Transverse colon (tissue), 4 donors: ENCODE results near the gene XKR3. TPM values are rescaled to one million over a fixed set of nuclear protein-coding genes. Genes with fewer than 3 reads are reported as not detected.

Experiments
- DNase-seq: peaks from one replicate; pipeline ENCODE4 v3.0.0-alpha.2; 2019
- H3K27ac ChIP-seq, 4 donors: fragments of 200-600 bp; sonication (generic); 2 replicates each; pipeline ENCODE4 v1.5.1; 2016 to 2018; ENCODE audit warnings: inconsistent platforms in 4 of 4
- H3K27me3 ChIP-seq: fragments of 200-600 bp; sonication (generic); 2 replicates; pipeline ENCODE4 v1.5.1; 2017; ENCODE audit warnings: inconsistent platforms
- H3K36me3 ChIP-seq, 4 donors: fragments of 200-600 bp; sonication (generic); 2 replicates each; pipeline ENCODE4 v1.5.1; 2017 to 2019; ENCODE audit warnings: inconsistent platforms in 4 of 4
- H3K4me1 ChIP-seq, 4 donors: fragments of 200-600 bp; sonication (generic); 2 replicates each; pipeline ENCODE4 v1.5.1; 2017 to 2020; ENCODE audit warnings: inconsistent platforms in 4 of 4
- H3K4me3 ChIP-seq, 4 donors: fragments of 200-600 bp; sonication (generic); 1 replicate in 1 of 4; 2 replicates in 3 of 4; pipeline versions ENCODE4 v1.5.1 to v1.6.1; 2017 to 2019; ENCODE audit warnings: inconsistent platforms in 4 of 4
- H3K9me3 ChIP-seq, 2 donors: fragments of 200-600 bp; sonication (generic); 2 replicates each; pipeline ENCODE4 v1.5.1; 2017 to 2019; ENCODE audit warnings: inconsistent platforms in 2 of 2
- EP300 ChIP-seq: sonication (generic); formaldehyde crosslinking; IDR thresholded peaks from one replicate; pipeline ENCODE4 v1.6.1; 2017; ENCODE audit warnings: antibody characterized with exemption, low read depth
- POLR2A ChIP-seq: fragments of 450-650 bp; IDR thresholded peaks from one replicate; pipeline ENCODE4 v1.6.1; 2016; ENCODE audit warnings: antibody characterized with exemption, mild to moderate bottlenecking, moderate library complexity
- POLR2AphosphoS5 ChIP-seq, 3 donors: sonication (generic); formaldehyde crosslinking; IDR thresholded peaks; one replicate each; pipeline ENCODE4 v1.6.1; 2016; ENCODE audit warnings: antibody characterized with exemption in 3 of 3
- WGBS, 2 donors: methylation state at CpG; one replicate each; pipeline ENCODE4 v1.1.5; 2018; ENCODE audit warnings: low coverage in 1 of 2; 5-methylcytosine and 5-hydroxymethylcytosine counted together
- in situ Hi-C, 4 donors: fragments of 200-750 bp; cut with MboI; loops; one replicate each; pipeline versions ENCODE4 v1.15.0 to v1.15.1; 2017; ENCODE audit warnings: low sequenced_read_pairs in 3 of 4, low pct_ligation_motif_present in 1 of 4, low pct_unique_long_range_greater_than_20kb in 1 of 4
- intact Hi-C: fragments of 100-400 bp; cut with DNase I; formaldehyde crosslinking; loops from one replicate; pipeline ENCODE4 v1.15.1; 2023; ENCODE audit warnings: low total_unique reads
- total RNA-seq, 4 donors: library from RNA; depleted of rRNA; stranded (reverse); fragments of >200 nt; gene quantifications; one replicate each; pipeline ENCODE4 v1.1.0, GENCODE V29; 2016
- TF ChIP-seq, protein P1 (sequence below), 5 experiments: fragments of 200-600 bp in 3 of 5; fragments of 450-650 bp in 2 of 5; sonication (generic) in 3 of 5; IDR thresholded peaks; 1 replicate in 2 of 5; 2 replicates in 3 of 5; pipeline ENCODE4 v1.5.1; 2016 to 2017; ENCODE audit warnings: antibody characterized with exemption in 5 of 5, inconsistent platforms in 3 of 5, mild to moderate bottlenecking in 2 of 5, moderate library complexity in 1 of 5

Gene XKR3
- total RNA-seq, 4 donors from 2014 or later = not detected

GRCh38 chr22:16847271-16847670 is 22.1 kb upstream of the XKR3 start:
- 77 to 84% methylated on average over 1 of the region's 1 CpG for WGBS, 2 donors
- no peak for DNase-seq
- Histone ChIP-seq H3K9me3 (peaks cover 0 to 4% of the 10 kb centered on the region in 2 donors), H3K4me1 (no peaks in the 10 kb centered on the region), H3K36me3 (no peaks in the 10 kb centered on the region), H3K27ac (no peak overlapping the region), H3K27me3 (no peaks in the 10 kb centered on the region), H3K4me3 (no peak overlapping the region)
- in situ Hi-C loops = no loop called here
- TF ChIP-seq POLR2A (no peak), POLR2AphosphoS5 (IDR thresholded peaks at IDR 0.05) (no peak), EP300 (no peak)
- TF ChIP-seq, protein P1, sequence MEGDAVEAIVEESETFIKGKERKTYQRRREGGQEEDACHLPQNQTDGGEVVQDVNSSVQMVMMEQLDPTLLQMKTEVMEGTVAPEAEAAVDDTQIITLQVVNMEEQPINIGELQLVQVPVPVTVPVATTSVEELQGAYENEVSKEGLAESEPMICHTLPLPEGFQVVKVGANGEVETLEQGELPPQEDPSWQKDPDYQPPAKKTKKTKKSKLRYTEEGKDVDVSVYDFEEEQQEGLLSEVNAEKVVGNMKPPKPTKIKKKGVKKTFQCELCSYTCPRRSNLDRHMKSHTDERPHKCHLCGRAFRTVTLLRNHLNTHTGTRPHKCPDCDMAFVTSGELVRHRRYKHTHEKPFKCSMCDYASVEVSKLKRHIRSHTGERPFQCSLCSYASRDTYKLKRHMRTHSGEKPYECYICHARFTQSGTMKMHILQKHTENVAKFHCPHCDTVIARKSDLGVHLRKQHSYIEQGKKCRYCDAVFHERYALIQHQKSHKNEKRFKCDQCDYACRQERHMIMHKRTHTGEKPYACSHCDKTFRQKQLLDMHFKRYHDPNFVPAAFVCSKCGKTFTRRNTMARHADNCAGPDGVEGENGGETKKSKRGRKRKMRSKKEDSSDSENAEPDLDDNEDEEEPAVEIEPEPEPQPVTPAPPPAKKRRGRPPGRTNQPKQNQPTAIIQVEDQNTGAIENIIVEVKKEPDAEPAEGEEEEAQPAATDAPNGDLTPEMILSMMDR (IDR thresholded peaks at IDR 0.05) = no peak
- intact Hi-C loops = no loop called here

DNA sequence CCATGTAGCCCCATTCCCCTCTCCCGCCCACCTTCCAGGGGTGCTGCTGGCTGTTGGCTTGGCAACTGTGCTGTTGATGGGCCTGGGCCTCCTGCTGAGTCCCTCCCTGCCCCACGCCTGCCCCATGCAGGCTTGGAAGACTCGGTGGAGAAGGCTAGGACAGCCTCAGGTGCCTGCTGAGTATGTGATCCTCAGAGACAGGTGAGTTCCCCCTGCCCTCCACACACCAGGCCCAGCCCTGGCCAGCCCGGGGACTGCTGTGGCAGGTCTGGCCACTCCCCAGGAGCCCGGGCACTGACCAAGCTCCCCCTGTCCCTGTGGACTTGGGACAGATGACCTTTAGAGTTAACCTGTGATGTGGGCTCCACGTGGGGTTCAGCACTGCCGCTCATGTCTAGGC is 20.7 kb upstream of the XKR3 start:
- no peak overlapping the region for H3K4me3 ChIP-seq
- peaks cover 0 to 4% of the 10 kb centered on the region in 2 donors for H3K9me3 ChIP-seq
- DNase-seq = no peak
- H3K4me1 ChIP-seq = no peaks in the 10 kb centered on the region
- in situ Hi-C loops (no loop called here), intact Hi-C loops (no loop called here)
- H3K36me3 ChIP-seq = no peaks in the 10 kb centered on the region
- H3K27ac ChIP-seq = no peak overlapping the region
- TF ChIP-seq POLR2A (no peak), EP300 (no peak)
- TF ChIP-seq, protein P1 (IDR thresholded peaks at IDR 0.05) = no peak
- no peaks in the 10 kb centered on the region for H3K27me3 ChIP-seq
- 92% methylated on average over 6 of the region's 7 CpGs; no CpG with 5 or more reads in 1 of the 2 donors for WGBS, 2 donors

DNA sequence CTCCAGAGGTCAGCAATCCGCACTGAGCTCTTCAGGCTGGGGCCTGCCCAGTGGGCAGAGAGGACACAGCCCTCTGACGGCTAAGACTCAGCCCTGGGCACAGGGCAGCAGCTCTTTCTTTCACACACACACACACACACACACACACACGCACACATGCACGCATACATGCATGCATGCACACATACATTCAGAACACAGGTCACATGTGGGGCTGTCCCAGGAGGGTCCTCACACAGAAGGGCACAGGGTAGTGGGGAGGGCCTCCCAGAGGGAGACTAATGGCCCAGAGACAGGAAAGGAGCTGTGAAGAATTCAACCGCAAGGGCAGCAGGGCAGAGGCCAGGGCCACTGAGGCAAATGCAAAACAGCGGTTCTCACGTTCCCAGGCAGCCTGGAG is 20.3 kb upstream of the XKR3 start:
- H3K4me3 ChIP-seq = no peak overlapping the region
- 88% methylated on average over 7 of the region's 7 CpGs; no CpG with 5 or more reads in 1 of the 2 donors for WGBS, 2 donors
- H3K4me1 ChIP-seq = no peaks in the 10 kb centered on the region
- no peak for DNase-seq
- no peaks in the 10 kb centered on the region for H3K36me3 ChIP-seq
- in situ Hi-C loops (no loop called here), intact Hi-C loops (no loop called here)
- TF ChIP-seq, protein P1 (IDR thresholded peaks at IDR 0.05) = no peak
- TF ChIP-seq EP300 (no peak), POLR2A (no peak), POLR2AphosphoS5 (IDR thresholded peaks at IDR 0.05) (no peak)
- peaks cover 0 to 4% of the 10 kb centered on the region in 2 donors for H3K9me3 ChIP-seq
- H3K27me3 ChIP-seq = no peaks in the 10 kb centered on the region
- no peak overlapping the region for H3K27ac ChIP-seq

GRCh38 chr22:16844529-16844928 is 19.3 kb upstream of the XKR3 start:
- Histone ChIP-seq H3K36me3 (no peaks in the 10 kb centered on the region), H3K9me3 (peaks cover 0 to 4% of the 10 kb centered on the region in 2 donors), H3K4me3 (no peak overlapping the region), H3K27ac (no peak overlapping the region), H3K27me3 (no peaks in the 10 kb centered on the region), H3K4me1 (no peaks in the 10 kb centered on the region)
- intact Hi-C loops (no loop called here), in situ Hi-C loops (no loop called here)
- TF ChIP-seq EP300 = no peak
- TF ChIP-seq, protein P1 (IDR thresholded peaks at IDR 0.05) = no peak
- TF ChIP-seq POLR2A = no peak
- TF ChIP-seq POLR2AphosphoS5 (IDR thresholded peaks at IDR 0.05) = no peak
- WGBS, 2 donors = 88% methylated on average over 6 of the region's 7 CpGs; no CpG with 5 or more reads in 1 of the 2 donors
- DNase-seq = no peak
